Endodermal cell (in vitro differentiated cells): ENCODE measurements around the gene CSGALNACT2. TPM values are rescaled to one million over a fixed set of nuclear protein-coding genes. Genes with fewer than 3 reads are reported as not detected.

ENCODE experiments used
- DNase-seq: peaks from one replicate; pipeline ENCODE4 v3.0.0-alpha.2; 2017
- H3K27ac ChIP-seq: 2 replicates; pipeline ENCODE4 v1.5.1; 2013; ENCODE audit warnings: mild to moderate bottlenecking, low read depth, low read length, moderate library complexity
- H3K27me3 ChIP-seq: 2 replicates; pipeline ENCODE4 v1.6.1; 2013; ENCODE audit warnings: mild to moderate bottlenecking, low read length, moderate library complexity; ENCODE audit not compliant: insufficient read depth, control insufficient read depth, poor library complexity, severe bottlenecking
- H3K36me3 ChIP-seq: 2 replicates; pipeline ENCODE4 v1.7.0; 2013; ENCODE audit warnings: mild to moderate bottlenecking, low read length, moderate library complexity; ENCODE audit not compliant: control insufficient read depth, insufficient read depth
- H3K4me1 ChIP-seq: one replicate; pipeline ENCODE4 v1.7.0; 2013; ENCODE audit warnings: low read length; ENCODE audit not compliant: control insufficient read depth, insufficient read depth
- H3K4me3 ChIP-seq: 2 replicates; pipeline ENCODE4 v1.5.1; 2013; ENCODE audit warnings: mild to moderate bottlenecking, low read length, moderate library complexity
- H3K9ac ChIP-seq: 2 replicates; pipeline ENCODE4 v1.6.1; 2013; ENCODE audit warnings: mild to moderate bottlenecking, low read length, moderate library complexity; ENCODE audit not compliant: poor library complexity, severe bottlenecking; ENCODE audit errors: extremely low read depth
- H3K9me3 ChIP-seq: 2 replicates; pipeline ENCODE4 v1.6.1; 2013; ENCODE audit warnings: mild to moderate bottlenecking, low read length, moderate library complexity; ENCODE audit not compliant: control insufficient read depth
- H3K27ac Mint-ChIP-seq: 2 replicates; pipeline ENCODE4 v1.8.0; 2020; ENCODE audit warnings: mixed read lengths
- H3K27me3 Mint-ChIP-seq: 2 replicates; pipeline ENCODE4 v1.8.0; 2021; ENCODE audit warnings: mild to moderate bottlenecking, mixed read lengths; ENCODE audit not compliant: insufficient read depth
- H3K36me3 Mint-ChIP-seq: 2 replicates; pipeline ENCODE4 v1.8.0; 2020; ENCODE audit warnings: low read depth, mixed read lengths
- H3K4me1 Mint-ChIP-seq: 2 replicates; pipeline ENCODE4 v1.8.0; 2020; ENCODE audit warnings: mixed read lengths
- H3K4me3 Mint-ChIP-seq: 2 replicates; pipeline ENCODE4 v1.8.0; 2020; ENCODE audit warnings: mild to moderate bottlenecking, moderate library complexity, mixed read lengths
- H3K9me3 Mint-ChIP-seq: 2 replicates; pipeline ENCODE4 v1.8.0; 2020; ENCODE audit warnings: mild to moderate bottlenecking, mixed read lengths
- WGBS, 2 experiments: methylation state at CpG; one replicate each; pipeline versions ENCODE4 v1.1.5 to v1.1.7; 2013; ENCODE audit warnings: missing lambda C conversion rate in 2 of 2, mixed read lengths in 1 of 2; ENCODE audit not compliant: insufficient coverage in 1 of 2, insufficient read length in 1 of 2; 5-methylcytosine and 5-hydroxymethylcytosine counted together
- total RNA-seq, 2 donors: library from RNA; stranded (reverse); fragmentation: NEBNext Ultra II Directional in 1 of 2; extraction: Animal tissue kit (Norgen Biotek cat#: 25700) in 1 of 2; gene quantifications; 2 replicates in 1 of 2; 3 replicates in 1 of 2; pipeline ENCODE4 v1.2.1, GENCODE V29; 2021
- TF ChIP-seq, protein P1 (sequence below): fragments of 200-600 bp; sonication (generic); conservative IDR thresholded peaks from 2 replicates; pipeline ENCODE4 v1.5.0; 2021; ENCODE audit warnings: antibody characterized with exemption, mild to moderate bottlenecking

The CSGALNACT2 gene
- total RNA-seq, 2 donors from 2014 or later: 7.3 to 8.6 TPM

GRCh38 chr10:43123361-43124093 is 14.7 kb upstream of the CSGALNACT2 start:
- TF ChIP-seq, protein P1, sequence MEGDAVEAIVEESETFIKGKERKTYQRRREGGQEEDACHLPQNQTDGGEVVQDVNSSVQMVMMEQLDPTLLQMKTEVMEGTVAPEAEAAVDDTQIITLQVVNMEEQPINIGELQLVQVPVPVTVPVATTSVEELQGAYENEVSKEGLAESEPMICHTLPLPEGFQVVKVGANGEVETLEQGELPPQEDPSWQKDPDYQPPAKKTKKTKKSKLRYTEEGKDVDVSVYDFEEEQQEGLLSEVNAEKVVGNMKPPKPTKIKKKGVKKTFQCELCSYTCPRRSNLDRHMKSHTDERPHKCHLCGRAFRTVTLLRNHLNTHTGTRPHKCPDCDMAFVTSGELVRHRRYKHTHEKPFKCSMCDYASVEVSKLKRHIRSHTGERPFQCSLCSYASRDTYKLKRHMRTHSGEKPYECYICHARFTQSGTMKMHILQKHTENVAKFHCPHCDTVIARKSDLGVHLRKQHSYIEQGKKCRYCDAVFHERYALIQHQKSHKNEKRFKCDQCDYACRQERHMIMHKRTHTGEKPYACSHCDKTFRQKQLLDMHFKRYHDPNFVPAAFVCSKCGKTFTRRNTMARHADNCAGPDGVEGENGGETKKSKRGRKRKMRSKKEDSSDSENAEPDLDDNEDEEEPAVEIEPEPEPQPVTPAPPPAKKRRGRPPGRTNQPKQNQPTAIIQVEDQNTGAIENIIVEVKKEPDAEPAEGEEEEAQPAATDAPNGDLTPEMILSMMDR: no peak
- Mint-ChIP-seq H3K4me1 (no peaks in the 10 kb centered on the region), H3K4me3 (no peak overlapping the region), H3K27ac (no peak overlapping the region), H3K9me3 (no peaks in the 10 kb centered on the region), H3K27me3 (no peaks in the 10 kb centered on the region), H3K36me3 (no peaks in the 10 kb centered on the region)
- H3K27ac ChIP-seq: no peak overlapping the region
- no peak overlapping the region for H3K4me3 ChIP-seq
- no peaks in the 10 kb centered on the region for H3K27me3 ChIP-seq
- H3K4me1 ChIP-seq: no peaks in the 10 kb centered on the region
- no peaks in the 10 kb centered on the region for H3K36me3 ChIP-seq
- peak; percentile 20 for DNase-seq
- WGBS, 2 experiments: 87 to 90% methylated on average over 5 to 9 of the region's 9 CpGs
- H3K9ac ChIP-seq: no peak overlapping the region
- no peaks in the 10 kb centered on the region for H3K9me3 ChIP-seq

DNA sequence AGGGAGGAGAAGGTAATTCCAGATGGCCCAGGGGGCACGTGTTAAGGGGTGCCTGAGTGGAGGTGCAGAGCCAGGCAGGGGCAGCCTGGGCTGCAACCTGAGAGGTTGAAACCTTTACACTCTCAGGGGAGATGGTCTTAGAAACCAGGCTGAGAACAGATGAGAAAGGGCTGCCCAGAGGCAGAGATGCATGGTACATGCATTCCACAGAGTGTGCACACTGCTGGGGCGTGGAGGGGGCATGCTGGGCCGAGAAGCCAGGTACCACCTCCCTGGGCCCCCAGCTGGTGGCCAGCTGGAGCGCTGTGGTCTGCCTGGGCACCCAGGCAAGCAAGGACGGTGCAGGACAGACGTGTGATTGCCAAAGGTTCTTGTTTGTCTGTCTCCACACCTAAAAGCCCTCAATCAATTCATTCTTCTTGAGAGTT is 14.1 kb upstream of the CSGALNACT2 start:
- no peaks in the 10 kb centered on the region for H3K27me3 Mint-ChIP-seq
- no peaks in the 10 kb centered on the region for H3K27me3 ChIP-seq
- no peak overlapping the region for H3K4me3 ChIP-seq
- peak; percentile 13 for DNase-seq
- H3K4me3 Mint-ChIP-seq: no peak overlapping the region
- H3K9me3 ChIP-seq: no peaks in the 10 kb centered on the region
- H3K4me1 Mint-ChIP-seq: no peaks in the 10 kb centered on the region
- H3K4me1 ChIP-seq: no peaks in the 10 kb centered on the region
- WGBS, 2 experiments: 88 to 100% methylated on average over 3 to 6 of the region's 6 CpGs
- H3K27ac ChIP-seq: no peak overlapping the region
- TF ChIP-seq, protein P1: no peak
- H3K36me3 Mint-ChIP-seq: no peaks in the 10 kb centered on the region
- no peaks in the 10 kb centered on the region for H3K36me3 ChIP-seq
- no peak overlapping the region for H3K9ac ChIP-seq
- H3K27ac Mint-ChIP-seq: no peak overlapping the region
- H3K9me3 Mint-ChIP-seq: no peaks in the 10 kb centered on the region

GRCh38 chr10:43124574-43125273 is 13.5 kb upstream of the CSGALNACT2 start:
- Histone ChIP-seq H3K4me3 (no peak overlapping the region), H3K9ac (no peak overlapping the region), H3K27ac (no peak overlapping the region), H3K36me3 (no peaks in the 10 kb centered on the region), H3K27me3 (no peaks in the 10 kb centered on the region), H3K4me1 (no peaks in the 10 kb centered on the region), H3K9me3 (no peaks in the 10 kb centered on the region)
- no peak overlapping the region for H3K27ac Mint-ChIP-seq
- H3K9me3 Mint-ChIP-seq: no peaks in the 10 kb centered on the region
- no peaks in the 10 kb centered on the region for H3K36me3 Mint-ChIP-seq
- no peaks in the 10 kb centered on the region for H3K27me3 Mint-ChIP-seq
- TF ChIP-seq, protein P1: no peak
- 89 to 90% methylated on average over 6 to 9 of the region's 9 CpGs for WGBS, 2 experiments
- H3K4me1 Mint-ChIP-seq: no peaks in the 10 kb centered on the region
- no peak overlapping the region for H3K4me3 Mint-ChIP-seq
- peak; percentile 33 for DNase-seq
